Esophagus (tissue), 2 donors: ENCODE measurements around the gene ROGDI. TPM values are rescaled to one million over a fixed set of nuclear protein-coding genes. Genes with fewer than 3 reads are reported as not detected.

Experiments
- H3K27ac ChIP-seq, 2 donors: one replicate each; pipeline ENCODE4 v1.5.1; 2013; ENCODE audit warnings: low read depth in 2 of 2, mild to moderate bottlenecking in 2 of 2, inconsistent platforms in 1 of 2, low read length in 1 of 2, moderate library complexity in 1 of 2
- H3K27me3 ChIP-seq, 2 donors: one replicate each; pipeline ENCODE4 v1.6.1; 2013; ENCODE audit warnings: low read length in 2 of 2, control low read depth in 1 of 2, mild to moderate bottlenecking in 1 of 2; ENCODE audit not compliant: insufficient read depth in 2 of 2, control insufficient read depth in 1 of 2
- H3K36me3 ChIP-seq, 2 donors: one replicate each; pipeline ENCODE4 v1.6.1; 2013; ENCODE audit warnings: low read length in 1 of 2; ENCODE audit not compliant: control insufficient read depth in 2 of 2, insufficient read depth in 2 of 2
- H3K4me1 ChIP-seq, 2 donors: one replicate each; pipeline ENCODE4 v1.6.1; 2013; ENCODE audit warnings: low read length in 1 of 2; ENCODE audit not compliant: control insufficient read depth in 2 of 2, insufficient read depth in 2 of 2
- H3K4me3 ChIP-seq, 2 donors: one replicate each; pipeline ENCODE4 v1.5.1; 2013; ENCODE audit warnings: low read length in 2 of 2, mild to moderate bottlenecking in 2 of 2, low read depth in 1 of 2, moderate library complexity in 1 of 2
- H3K9me3 ChIP-seq, 2 donors: one replicate each; pipeline ENCODE4 v1.6.1; 2013; ENCODE audit warnings: mild to moderate bottlenecking in 2 of 2, low read depth in 1 of 2, low read length in 1 of 2, moderate library complexity in 1 of 2; ENCODE audit not compliant: control insufficient read depth in 2 of 2, insufficient read depth in 1 of 2
- whole genome bisulfite sequencing, 2 donors: extraction: QIAGEN DNeasy Blood & Tissue Kit; methylation state at CpG; one replicate each; pipeline ENCODE4 v1.1.7; 2013; 5-methylcytosine and 5-hydroxymethylcytosine counted together
- polyA plus RNA-seq, 2 donors: library from polyadenylated mRNA; stranded (reverse); fragments of 200-250 nt; gene quantifications; one replicate each; pipeline ENCODE4 v1.2.3, GENCODE V29; 2013
- donor health status: healthy with polysubstance abuse.
- donor health status: Bipolar disorder and iron deficiency.

The ROGDI gene
- polyA plus RNA-seq, 2 donors = 28.7 to 49.5 TPM

DNA sequence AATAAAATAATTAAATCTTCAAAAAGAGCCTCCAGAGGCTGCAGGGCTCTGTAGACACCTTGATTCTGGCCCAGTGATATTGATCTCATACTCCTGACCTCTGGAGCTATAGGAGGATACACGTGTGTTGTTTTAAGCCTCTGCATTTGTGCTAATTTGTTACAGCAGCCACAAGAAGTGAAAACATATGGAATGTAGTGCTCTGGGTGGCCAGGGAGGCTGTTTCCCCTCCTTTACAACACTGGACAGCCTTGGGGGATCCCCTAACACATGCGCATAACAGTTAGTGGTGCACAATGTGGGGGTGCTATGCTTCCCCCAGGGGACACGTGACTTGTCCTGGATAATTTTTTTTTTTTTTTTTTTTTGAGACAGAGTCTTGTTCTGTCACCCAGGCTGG lies 30.8 kb downstream of the ROGDI start:
- H3K27me3 ChIP-seq = no peaks in the 10 kb centered on the region
- peaks cover 0 to 3% of the 10 kb centered on the region in 2 donors for H3K4me1 ChIP-seq
- no peak overlapping the region for H3K4me3 ChIP-seq
- no peak overlapping the region for H3K27ac ChIP-seq
- H3K36me3 ChIP-seq = no peaks in the 10 kb centered on the region
- H3K9me3 ChIP-seq = no peaks in the 10 kb centered on the region
- 61 to 69% methylated on average over 3 of the region's 3 CpGs for WGBS, 2 donors

DNA sequence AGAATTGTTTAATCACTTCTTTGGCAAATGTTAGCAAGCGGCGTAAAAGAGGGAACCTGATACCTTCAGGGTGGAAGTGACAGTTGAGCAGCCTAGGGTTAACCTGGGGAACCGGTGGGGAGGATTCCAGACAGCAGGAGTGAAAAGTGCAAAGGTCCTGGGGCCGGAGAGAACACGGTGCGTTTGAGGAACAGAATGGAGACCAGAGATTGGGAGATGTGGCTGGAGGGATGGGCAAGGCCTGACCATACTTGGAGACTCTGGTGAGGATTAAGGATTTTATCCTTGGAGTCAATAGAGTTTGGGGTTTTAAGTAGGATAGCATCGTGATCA lies 33.2 kb downstream of the ROGDI start:
- no peaks in the 10 kb centered on the region for H3K9me3 ChIP-seq
- H3K4me1 ChIP-seq = peaks cover 3 to 8% of the 10 kb centered on the region in 2 donors
- no peaks in the 10 kb centered on the region for H3K27me3 ChIP-seq
- H3K4me3 ChIP-seq = peak overlapping the region in 1 of 2 donors; percentile 59
- 56% methylated on average over 7 of the region's 7 CpGs for WGBS, 2 donors
- H3K27ac ChIP-seq = no peak overlapping the region
- peaks cover 0 to 3% of the 10 kb centered on the region in 2 donors for H3K36me3 ChIP-seq

DNA sequence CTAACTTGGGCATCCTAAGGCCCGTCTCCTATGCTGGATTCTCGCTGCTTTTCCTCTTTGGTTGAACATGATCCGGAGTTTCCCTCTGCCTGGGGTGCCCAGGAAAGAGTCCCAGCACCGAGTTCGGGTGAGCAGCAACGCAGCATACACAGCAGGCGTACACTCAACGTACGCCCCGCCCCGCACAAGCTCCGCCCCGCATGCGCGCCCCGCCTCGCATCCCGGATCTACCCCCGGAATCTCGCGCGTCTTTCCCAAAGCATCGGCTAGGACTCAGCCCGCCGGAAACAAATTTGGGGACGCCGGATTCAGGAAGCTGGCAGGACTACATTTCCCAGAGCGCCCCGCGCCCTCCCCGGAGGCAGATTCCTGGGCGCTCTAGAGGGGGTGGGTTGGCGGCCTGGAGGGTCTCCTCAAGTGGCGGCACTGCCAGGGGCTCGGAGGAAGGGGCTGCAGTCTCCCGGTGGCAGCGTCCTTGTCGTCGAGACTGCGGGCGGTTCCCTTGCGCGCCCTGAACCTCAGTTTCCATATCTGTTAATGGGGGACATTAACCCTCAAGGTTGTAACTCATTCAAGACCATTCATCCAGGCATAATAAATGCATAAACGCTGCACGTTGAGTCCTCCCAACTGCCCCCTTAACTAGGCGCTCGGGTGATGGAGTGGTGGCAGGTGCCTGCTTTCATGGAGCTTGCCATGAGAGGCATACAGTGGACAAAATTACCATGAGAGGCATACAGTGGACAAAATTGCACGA lies 33.7 kb downstream of the ROGDI start:
- Histone ChIP-seq H3K27me3 (no peaks in the 10 kb centered on the region), H3K27ac (peak overlapping the region; percentile 95 to 96), H3K4me1 (peaks cover 3 to 8% of the 10 kb centered on the region in 2 donors), H3K9me3 (no peaks in the 10 kb centered on the region), H3K36me3 (peaks cover 2 to 7% of the 10 kb centered on the region in 2 donors), H3K4me3 (peak overlapping the region; percentile 52 to 59)
- WGBS, 2 donors = 4 to 5% methylated on average over 47 to 48 of the region's 48 CpGs

DNA sequence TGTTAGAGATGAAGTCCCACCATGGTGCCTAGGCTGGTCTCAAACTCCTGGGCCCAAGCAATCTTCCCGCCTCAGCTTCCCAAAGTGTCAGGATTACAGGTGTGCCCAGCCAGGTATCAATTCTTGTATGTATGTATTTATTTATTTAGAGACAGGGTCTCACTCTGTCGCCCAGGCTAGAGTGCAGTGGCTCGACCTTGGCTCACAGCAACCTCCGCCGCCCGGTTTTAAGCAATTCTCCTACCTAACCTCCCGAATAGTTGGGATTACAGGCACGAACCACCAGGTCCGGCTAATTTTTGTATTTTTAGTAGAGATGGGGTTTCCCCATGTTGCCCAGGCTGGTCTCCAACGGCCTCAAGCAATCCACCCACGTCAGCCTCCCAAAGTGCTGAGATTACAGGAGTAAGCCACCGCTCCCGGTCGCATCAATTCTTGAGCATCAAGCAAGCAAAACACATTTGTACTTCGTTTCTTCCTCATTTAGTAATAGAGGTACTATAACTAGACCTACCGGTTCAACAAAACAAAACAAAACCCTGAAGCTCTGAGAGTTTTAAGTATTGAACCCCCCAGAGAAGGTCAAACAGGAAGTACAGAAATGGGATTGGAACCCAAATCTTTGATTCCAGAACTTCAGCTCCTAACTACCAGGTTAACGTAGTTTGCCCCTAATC lies 34.4 kb downstream of the ROGDI start:
- WGBS, 2 donors = 28 to 35% methylated on average over 17 of the region's 17 CpGs
- no peaks in the 10 kb centered on the region for H3K27me3 ChIP-seq
- H3K4me3 ChIP-seq = peak overlapping the region; percentile 52 to 59
- peaks cover 3 to 11% of the 10 kb centered on the region in 2 donors for H3K36me3 ChIP-seq
- peaks cover 3 to 8% of the 10 kb centered on the region in 2 donors for H3K4me1 ChIP-seq
- H3K27ac ChIP-seq = peak overlapping the region; percentile 95 to 96
- H3K9me3 ChIP-seq = no peaks in the 10 kb centered on the region

DNA sequence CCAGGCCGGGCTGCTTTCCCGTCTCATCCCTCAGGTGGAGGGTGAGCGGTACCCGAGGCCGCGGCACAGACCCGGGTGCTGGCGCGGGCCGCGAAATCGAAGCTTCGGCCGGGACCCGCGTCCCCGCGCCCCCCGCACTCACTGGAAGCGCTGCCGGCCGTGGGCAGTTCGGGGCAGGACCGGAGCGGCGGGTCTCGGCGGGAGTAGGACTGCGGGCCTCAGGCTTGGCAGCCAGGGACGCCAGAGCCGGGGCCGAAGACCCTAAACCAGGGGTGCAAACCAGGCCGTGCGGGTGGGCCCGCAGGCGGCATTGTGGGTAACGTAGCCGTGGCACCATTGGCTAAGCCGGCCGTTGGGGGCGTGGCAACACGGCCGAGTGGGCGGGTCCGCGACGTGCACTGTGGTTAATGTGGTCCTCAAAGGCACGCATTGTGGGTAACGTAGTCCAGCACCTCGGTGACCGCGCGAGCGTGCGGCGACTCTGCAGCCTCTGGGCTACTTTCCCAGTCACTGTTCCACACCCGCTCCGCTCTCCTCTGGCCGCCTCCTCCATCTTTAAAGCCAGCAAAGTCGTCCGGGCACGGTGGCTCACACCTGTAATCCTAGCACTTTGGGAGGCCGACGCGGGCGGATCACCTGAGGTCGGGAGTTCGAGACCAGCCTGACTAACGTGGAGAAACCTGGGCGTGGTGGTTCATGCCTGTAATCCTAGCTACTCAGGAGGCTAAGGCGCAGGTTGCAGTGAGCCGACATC lies 35.4 kb downstream of the ROGDI start, which contains the start of gene ZNF500:
ZNF500 (minus strand) TSS at position 288 of the 754 bp plus-strand sequence. CDS start 1,184 bp downstream, outside the sequence.
- Histone ChIP-seq H3K36me3 (peaks cover 3 to 19% of the 10 kb centered on the region in 2 donors), H3K27me3 (no peaks in the 10 kb centered on the region), H3K27ac (peak within 1 kb of the TSS; percentile 88 to 96), H3K9me3 (no peaks in the 10 kb centered on the region), H3K4me3 (peak within 1 kb of the TSS; percentile 95 to 99), H3K4me1 (peaks cover 3 to 8% of the 10 kb centered on the region in 2 donors)
- WGBS, 2 donors = 1 to 2% methylated on average over 66 to 72 of the region's 72 CpGs

DNA sequence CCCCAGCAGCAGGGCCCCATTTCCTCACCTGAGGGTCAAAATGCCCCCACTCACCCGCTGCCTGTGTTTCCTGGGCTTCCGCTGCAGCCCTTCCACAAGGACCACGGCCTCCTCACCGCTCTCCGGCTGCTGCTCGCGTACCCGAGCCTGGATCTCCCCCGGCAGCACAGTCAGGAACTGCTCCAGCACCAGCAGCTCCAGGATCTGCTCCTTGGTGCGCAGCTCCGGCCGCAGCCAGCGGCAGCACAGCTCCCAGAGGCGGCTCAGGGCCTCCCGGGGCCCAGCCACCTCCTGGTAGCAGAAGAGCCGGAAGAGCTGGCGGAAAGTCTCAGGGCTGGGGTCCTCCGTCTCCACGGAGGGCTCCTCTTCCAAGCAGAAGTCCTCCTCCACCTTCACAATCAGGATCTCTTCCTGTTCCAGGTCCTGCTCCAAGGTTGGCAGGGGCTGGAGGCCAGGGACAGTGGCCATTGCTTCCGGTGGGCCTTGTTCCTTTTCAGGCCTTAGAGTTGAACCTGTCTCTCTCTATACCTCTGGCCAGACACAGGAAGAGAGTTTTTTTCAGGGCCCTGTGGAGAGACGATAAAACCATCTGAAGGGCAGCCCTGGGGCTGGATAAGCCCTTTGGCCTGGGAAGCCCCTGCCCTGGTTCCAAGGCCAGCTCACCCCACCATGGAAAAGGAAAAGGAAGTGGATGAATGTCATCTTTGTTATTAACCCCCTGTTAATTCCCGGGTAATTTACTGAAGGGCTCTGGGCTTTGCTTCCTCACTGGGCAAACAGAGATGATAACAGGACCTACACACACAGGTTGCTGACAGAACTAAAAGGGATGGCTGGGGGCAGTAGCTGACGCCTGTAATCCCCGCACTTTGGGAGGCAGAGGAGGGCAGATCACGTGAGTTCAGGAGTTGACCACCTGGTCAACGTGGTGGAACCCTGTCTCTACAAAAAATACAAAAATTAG lies 36.6 kb downstream of the ROGDI start:
- Histone ChIP-seq H3K36me3 (peaks cover 3 to 25% of the 10 kb centered on the region in 2 donors), H3K27ac (peak overlapping the region in 1 of 2 donors; percentile 19), H3K4me3 (peak overlapping the region; percentile 95 to 99), H3K27me3 (no peaks in the 10 kb centered on the region), H3K4me1 (peaks cover 3 to 8% of the 10 kb centered on the region in 2 donors), H3K9me3 (no peaks in the 10 kb centered on the region)
- 73 to 74% methylated on average over 26 of the region's 26 CpGs for WGBS, 2 donors

DNA sequence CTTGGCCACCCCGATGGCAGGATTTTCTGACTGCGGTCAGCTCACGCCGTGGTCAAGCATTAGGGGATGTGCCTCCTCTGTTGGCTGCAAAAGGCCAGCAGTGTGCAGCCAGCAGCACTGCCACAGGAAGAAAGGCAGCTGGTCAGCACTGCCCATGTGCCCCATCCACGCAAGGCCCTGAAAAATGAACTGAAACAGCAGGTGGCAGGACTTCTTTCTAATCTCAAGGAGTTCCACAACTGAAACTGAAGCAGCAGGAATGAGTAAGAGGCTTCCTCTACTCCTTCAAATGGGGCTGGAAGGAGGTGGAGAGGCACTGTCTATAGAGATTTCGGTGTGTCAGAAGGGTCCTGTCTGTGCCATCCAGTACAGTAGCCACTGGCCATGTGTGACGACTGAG lies 38.6 kb downstream of the ROGDI start:
- Histone ChIP-seq H3K27ac (no peak overlapping the region), H3K27me3 (no peaks in the 10 kb centered on the region), H3K4me3 (no peak overlapping the region), H3K4me1 (peaks cover 3 to 5% of the 10 kb centered on the region in 2 donors), H3K36me3 (peaks cover 6 to 35% of the 10 kb centered on the region in 2 donors), H3K9me3 (no peaks in the 10 kb centered on the region)
- WGBS, 2 donors = 88 to 92% methylated on average over 7 of the region's 7 CpGs

DNA sequence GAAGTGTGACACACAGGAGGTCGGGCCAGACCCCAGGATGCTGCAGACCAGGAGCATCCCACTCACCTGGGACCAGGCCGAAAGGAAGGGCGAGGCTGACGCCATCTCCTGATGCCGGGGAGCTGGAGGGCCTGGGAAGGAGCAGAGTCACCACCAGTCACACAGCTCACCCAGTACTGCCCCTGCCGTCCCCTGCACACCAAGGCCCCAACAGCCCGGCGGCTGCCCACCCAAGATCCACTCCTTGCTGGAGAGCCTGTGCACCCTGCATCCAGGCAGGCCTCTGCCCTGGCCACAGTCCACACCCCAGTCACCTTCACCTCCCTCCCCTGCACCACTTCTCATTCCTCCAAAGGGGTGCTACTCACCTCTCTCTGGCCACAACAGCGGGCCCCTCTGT lies 40.2 kb downstream of the ROGDI start:
- H3K4me3 ChIP-seq = no peak overlapping the region
- no peak overlapping the region for H3K27ac ChIP-seq
- H3K4me1 ChIP-seq = peaks cover 3 to 5% of the 10 kb centered on the region in 2 donors
- H3K36me3 ChIP-seq = peaks cover 10 to 43% of the 10 kb centered on the region in 2 donors
- H3K9me3 ChIP-seq = no peaks in the 10 kb centered on the region
- 90 to 94% methylated on average over 9 of the region's 9 CpGs for WGBS, 2 donors
- no peaks in the 10 kb centered on the region for H3K27me3 ChIP-seq
